Measurements from ENCODE around the gene FKBP2. TPM values are rescaled to one million over a fixed set of nuclear protein-coding genes. Genes with fewer than 3 reads are reported as not detected.

The FKBP2 gene
- total and polyA plus RNA-seq, 2 of the 13 experiments (the other 11 are each of a cell fraction or from before 2014, with no cell fraction given), result 30.1 to 53.3 TPM

DNA sequence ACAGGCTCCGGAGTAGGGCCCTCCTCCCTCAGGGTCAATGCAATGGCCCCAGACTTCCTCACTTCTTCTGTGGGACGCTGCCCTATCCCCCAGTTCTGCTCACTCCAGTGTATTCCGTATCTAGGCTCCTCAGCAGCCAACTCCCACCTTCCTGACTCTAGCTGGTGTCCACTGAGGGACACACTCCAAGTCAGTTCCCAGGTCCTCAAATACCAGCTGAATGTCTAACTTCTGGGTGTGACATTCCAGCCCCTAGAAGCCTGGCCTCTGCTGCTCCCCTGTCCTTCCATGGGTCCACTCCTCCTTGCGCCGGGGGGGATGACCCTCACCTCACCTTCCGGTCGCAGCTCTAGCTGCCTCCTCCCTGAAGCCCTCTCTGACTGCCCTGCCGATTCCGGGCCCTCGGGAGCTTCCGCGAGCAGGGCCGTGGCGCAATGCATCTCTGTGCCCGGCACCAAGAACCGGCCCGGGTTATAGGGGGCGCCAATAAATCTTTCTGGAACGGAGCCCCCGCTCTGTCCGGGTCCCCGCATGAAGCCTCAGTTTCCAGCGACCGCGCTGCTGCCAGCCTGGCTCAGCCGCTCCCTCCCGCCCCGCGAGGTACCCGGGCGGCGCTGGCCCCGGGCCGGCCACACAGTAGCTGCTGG is 28.1 kb downstream of the FKBP2 start (continued):
- TF ChIP-seq HMG20A (CRISPR knock-in tag; IDR thresholded peaks at IDR 0.05; ENCODE audit: borderline replicate concordance) (no peak), HES4 (CRISPR knock-in tag; IDR thresholded peaks at IDR 0.05; ENCODE audit: borderline replicate concordance) (no peak), ZNF207 (IDR thresholded peaks at IDR 0.05; ENCODE audit: borderline replicate concordance) (no peak), GFI1 (CRISPR knock-in tag; IDR thresholded peaks at IDR 0.05; ENCODE audit: borderline replicate concordance) (no peak), ZNF839 (CRISPR knock-in tag; IDR thresholded peaks at IDR 0.05; ENCODE audit: borderline replicate concordance) (no peak), MZF1 (CRISPR knock-in tag; IDR thresholded peaks at IDR 0.05; ENCODE audit: borderline replicate concordance) (no peak), ZNF709 (CRISPR knock-in tag; IDR thresholded peaks at IDR 0.05) (no peak), ZFYVE20 (CRISPR knock-in tag; IDR thresholded peaks at IDR 0.05; ENCODE audit: borderline replicate concordance, low read depth) (no peak), TEAD3 (CRISPR knock-in tag; optimal IDR thresholded peaks at IDR 0.05; ENCODE audit: borderline replicate concordance) (peak; percentile 76), GATAD2A (CRISPR knock-in tag; IDR thresholded peaks at IDR 0.05) (no peak; the same call in 1 of the 2 replicates), MED8 (CRISPR knock-in tag; IDR thresholded peaks at IDR 0.05; ENCODE audit: insufficient replicate concordance) (no peak), ZNF33B (CRISPR knock-in tag; IDR thresholded peaks at IDR 0.05) (no peak), ZNF781 (CRISPR knock-in tag; IDR thresholded peaks at IDR 0.05; ENCODE audit: borderline replicate concordance, not compliant biosample characterization) (no peak), TBL1XR1 (IDR thresholded peaks at IDR 0.05; ENCODE audit: borderline replicate concordance, low read length, partially characterized antibody) (no peak), CEBPB (IDR thresholded peaks at IDR 0.05; ENCODE audit: borderline replicate concordance, low read depth, low read length) (0 out of 2 replicates have a peak, but pooled peaks have one; percentile 23), KDM1A (CRISPR knock-in tag; IDR thresholded peaks at IDR 0.05) (peak; percentile 50; the same call in 1 of the 2 replicates)
- TF ChIP-seq, protein P1, sequence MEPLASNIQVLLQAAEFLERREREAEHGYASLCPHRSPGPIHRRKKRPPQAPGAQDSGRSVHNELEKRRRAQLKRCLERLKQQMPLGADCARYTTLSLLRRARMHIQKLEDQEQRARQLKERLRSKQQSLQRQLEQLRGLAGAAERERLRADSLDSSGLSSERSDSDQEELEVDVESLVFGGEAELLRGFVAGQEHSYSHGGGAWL (CRISPR knock-in tag; IDR thresholded peaks at IDR 0.05), result no peak
- TF ChIP-seq, protein P2, sequence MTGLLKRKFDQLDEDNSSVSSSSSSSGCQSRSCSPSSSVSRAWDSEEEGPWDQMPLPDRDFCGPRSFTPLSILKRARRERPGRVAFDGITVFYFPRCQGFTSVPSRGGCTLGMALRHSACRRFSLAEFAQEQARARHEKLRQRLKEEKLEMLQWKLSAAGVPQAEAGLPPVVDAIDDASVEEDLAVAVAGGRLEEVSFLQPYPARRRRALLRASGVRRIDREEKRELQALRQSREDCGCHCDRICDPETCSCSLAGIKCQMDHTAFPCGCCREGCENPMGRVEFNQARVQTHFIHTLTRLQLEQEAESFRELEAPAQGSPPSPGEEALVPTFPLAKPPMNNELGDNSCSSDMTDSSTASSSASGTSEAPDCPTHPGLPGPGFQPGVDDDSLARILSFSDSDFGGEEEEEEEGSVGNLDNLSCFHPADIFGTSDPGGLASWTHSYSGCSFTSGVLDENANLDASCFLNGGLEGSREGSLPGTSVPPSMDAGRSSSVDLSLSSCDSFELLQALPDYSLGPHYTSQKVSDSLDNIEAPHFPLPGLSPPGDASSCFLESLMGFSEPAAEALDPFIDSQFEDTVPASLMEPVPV (CRISPR knock-in tag; IDR thresholded peaks at IDR 0.05), result no peak
- TF ChIP-seq, protein P3, sequence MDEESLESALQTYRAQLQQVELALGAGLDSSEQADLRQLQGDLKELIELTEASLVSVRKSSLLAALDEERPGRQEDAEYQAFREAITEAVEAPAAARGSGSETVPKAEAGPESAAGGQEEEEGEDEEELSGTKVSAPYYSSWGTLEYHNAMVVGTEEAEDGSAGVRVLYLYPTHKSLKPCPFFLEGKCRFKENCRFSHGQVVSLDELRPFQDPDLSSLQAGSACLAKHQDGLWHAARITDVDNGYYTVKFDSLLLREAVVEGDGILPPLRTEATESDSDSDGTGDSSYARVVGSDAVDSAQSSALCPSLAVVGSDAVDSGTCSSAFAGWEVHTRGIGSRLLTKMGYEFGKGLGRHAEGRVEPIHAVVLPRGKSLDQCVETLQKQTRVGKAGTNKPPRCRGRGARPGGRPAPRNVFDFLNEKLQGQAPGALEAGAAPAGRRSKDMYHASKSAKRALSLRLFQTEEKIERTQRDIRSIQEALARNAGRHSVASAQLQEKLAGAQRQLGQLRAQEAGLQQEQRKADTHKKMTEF (CRISPR knock-in tag; IDR thresholded peaks at IDR 0.05), result peak; percentile 57
- TF ChIP-seq, protein P4, sequence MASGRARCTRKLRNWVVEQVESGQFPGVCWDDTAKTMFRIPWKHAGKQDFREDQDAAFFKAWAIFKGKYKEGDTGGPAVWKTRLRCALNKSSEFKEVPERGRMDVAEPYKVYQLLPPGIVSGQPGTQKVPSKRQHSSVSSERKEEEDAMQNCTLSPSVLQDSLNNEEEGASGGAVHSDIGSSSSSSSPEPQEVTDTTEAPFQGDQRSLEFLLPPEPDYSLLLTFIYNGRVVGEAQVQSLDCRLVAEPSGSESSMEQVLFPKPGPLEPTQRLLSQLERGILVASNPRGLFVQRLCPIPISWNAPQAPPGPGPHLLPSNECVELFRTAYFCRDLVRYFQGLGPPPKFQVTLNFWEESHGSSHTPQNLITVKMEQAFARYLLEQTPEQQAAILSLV (CRISPR knock-in tag; IDR thresholded peaks at IDR 0.05; ENCODE audit: borderline replicate concordance), result no peak
- TF ChIP-seq, protein P5, sequence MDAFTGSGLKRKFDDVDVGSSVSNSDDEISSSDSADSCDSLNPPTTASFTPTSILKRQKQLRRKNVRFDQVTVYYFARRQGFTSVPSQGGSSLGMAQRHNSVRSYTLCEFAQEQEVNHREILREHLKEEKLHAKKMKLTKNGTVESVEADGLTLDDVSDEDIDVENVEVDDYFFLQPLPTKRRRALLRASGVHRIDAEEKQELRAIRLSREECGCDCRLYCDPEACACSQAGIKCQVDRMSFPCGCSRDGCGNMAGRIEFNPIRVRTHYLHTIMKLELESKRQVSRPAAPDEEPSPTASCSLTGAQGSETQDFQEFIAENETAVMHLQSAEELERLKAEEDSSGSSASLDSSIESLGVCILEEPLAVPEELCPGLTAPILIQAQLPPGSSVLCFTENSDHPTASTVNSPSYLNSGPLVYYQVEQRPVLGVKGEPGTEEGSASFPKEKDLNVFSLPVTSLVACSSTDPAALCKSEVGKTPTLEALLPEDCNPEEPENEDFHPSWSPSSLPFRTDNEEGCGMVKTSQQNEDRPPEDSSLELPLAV (CRISPR knock-in tag; conservative IDR thresholded peaks at IDR 0.05; ENCODE audit: low read depth), result no peak
- TF ChIP-seq, protein P6, sequence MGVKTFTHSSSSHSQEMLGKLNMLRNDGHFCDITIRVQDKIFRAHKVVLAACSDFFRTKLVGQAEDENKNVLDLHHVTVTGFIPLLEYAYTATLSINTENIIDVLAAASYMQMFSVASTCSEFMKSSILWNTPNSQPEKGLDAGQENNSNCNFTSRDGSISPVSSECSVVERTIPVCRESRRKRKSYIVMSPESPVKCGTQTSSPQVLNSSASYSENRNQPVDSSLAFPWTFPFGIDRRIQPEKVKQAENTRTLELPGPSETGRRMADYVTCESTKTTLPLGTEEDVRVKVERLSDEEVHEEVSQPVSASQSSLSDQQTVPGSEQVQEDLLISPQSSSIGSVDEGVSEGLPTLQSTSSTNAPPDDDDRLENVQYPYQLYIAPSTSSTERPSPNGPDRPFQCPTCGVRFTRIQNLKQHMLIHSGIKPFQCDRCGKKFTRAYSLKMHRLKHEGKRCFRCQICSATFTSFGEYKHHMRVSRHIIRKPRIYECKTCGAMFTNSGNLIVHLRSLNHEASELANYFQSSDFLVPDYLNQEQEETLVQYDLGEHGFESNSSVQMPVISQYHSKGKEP (CRISPR knock-in tag; IDR thresholded peaks at IDR 0.05), result no peak

All from HepG2 (cell line).